Measurements from ENCODE around the gene HMGCLL1.

DNA sequence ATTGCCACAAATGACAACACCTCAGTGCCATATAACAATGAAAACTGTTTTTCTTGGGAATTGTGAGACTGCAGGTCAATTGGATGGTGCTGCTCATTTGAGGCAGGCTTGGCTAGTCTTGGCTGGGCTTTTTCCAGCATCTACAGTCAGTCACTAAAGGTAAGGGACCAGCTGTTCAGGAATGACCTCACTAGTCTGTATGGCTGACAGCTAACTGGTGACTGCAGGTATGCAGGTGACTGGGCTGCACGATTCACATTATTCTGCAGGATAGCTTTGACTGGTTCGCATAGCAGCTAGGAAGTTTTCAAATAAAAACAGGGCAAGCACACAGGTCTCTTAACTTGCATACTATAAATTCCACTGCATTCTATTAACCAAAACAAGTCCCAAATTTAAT lies 22.1 kb upstream of the HMGCLL1 start:
- TF ChIP-seq, protein P1, sequence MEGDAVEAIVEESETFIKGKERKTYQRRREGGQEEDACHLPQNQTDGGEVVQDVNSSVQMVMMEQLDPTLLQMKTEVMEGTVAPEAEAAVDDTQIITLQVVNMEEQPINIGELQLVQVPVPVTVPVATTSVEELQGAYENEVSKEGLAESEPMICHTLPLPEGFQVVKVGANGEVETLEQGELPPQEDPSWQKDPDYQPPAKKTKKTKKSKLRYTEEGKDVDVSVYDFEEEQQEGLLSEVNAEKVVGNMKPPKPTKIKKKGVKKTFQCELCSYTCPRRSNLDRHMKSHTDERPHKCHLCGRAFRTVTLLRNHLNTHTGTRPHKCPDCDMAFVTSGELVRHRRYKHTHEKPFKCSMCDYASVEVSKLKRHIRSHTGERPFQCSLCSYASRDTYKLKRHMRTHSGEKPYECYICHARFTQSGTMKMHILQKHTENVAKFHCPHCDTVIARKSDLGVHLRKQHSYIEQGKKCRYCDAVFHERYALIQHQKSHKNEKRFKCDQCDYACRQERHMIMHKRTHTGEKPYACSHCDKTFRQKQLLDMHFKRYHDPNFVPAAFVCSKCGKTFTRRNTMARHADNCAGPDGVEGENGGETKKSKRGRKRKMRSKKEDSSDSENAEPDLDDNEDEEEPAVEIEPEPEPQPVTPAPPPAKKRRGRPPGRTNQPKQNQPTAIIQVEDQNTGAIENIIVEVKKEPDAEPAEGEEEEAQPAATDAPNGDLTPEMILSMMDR (IDR thresholded peaks at IDR 0.05) = no peak
- no peak for TF ChIP-seq POLR2AphosphoS5 (IDR thresholded peaks at IDR 0.05)

All from prostate gland (tissue), 2 donors.